IMR-90 (cell line): ENCODE data around the gene PCGF2. TPM values are rescaled to one million over a fixed set of nuclear protein-coding genes. Genes with fewer than 3 reads are reported as not detected.
A peak's percentile ranks its signal among the peaks of the same experiment; 100 is the strongest.

Experiments used
- ATAC-seq: fragments of 200-7000 bp; cut with Tn5 transposase; 2 replicates; pipeline ENCODE4 v1.9.1; 2020; ENCODE audit warnings: low read depth, mild to moderate bottlenecking, moderate library complexity
- BruUV-seq: library from RNA; stranded (reverse); fragments of 400-500 nt; replicated peaks from 2 replicates; lab custom pipeline; 2021; lab: Mats Ljungman, UMichigan
- CTCF ChIA-PET: fragments of 300-600 bp; formaldehyde crosslinking; extraction: SDS; loops from one replicate; lab custom pipeline; 2021; ENCODE audit warnings: antibody characterized with exemption; lab: Yijun Ruan, JAX
- POLR2A ChIA-PET: fragments of 300-600 bp; sonication (Branson Sonifier 250); formaldehyde crosslinking; loops from one replicate; lab custom pipeline; 2022; ENCODE audit warnings: antibody characterized with exemption; ENCODE audit not compliant: unreplicated experiment; lab: Charles Lee
- DNase-seq: peaks from one replicate; pipeline ENCODE4 v3.0.0; 2013
- H2AFZ ChIP-seq: replicated peaks from 2 replicates; pipeline ENCODE3; 2013; ENCODE audit warnings: low read length, mild to moderate bottlenecking; ENCODE audit not compliant: poor library complexity
- H2AK5ac ChIP-seq: 2 replicates; pipeline ENCODE4 v1.6.1; 2013; ENCODE audit warnings: low read depth, low read length, inconsistent platforms
- H2AK9ac ChIP-seq: replicated peaks from 2 replicates; pipeline ENCODE3; 2013; ENCODE audit warnings: mild to moderate bottlenecking, low read depth, low read length, moderate library complexity; ENCODE audit not compliant: poor library complexity
- H2BK120ac ChIP-seq: 2 replicates; pipeline ENCODE4 v1.6.1; 2013; ENCODE audit warnings: low read depth, low read length, inconsistent platforms
- H2BK15ac ChIP-seq: 3 replicates; pipeline ENCODE4 v1.6.1; 2013; ENCODE audit warnings: low read depth, low read length, inconsistent platforms
- H2BK20ac ChIP-seq: 2 replicates; pipeline ENCODE4 v1.6.1; 2013; ENCODE audit warnings: low read depth, mild to moderate bottlenecking, inconsistent platforms, low read length, moderate library complexity
- H2BK5ac ChIP-seq: 2 replicates; pipeline ENCODE4 v1.6.1; 2013; ENCODE audit warnings: mild to moderate bottlenecking, low read depth, low read length, inconsistent platforms; ENCODE audit not compliant: poor library complexity, severe bottlenecking
- H3K14ac ChIP-seq: replicated peaks from 2 replicates; pipeline ENCODE4 v1.6.1; 2013; ENCODE audit warnings: low read depth, low read length, inconsistent platforms
- H3K18ac ChIP-seq: 2 replicates; pipeline ENCODE4 v1.6.1; 2013; ENCODE audit warnings: low read depth, low read length, control low read depth
- H3K23ac ChIP-seq: 2 replicates; pipeline ENCODE4 v1.6.1; 2013; ENCODE audit warnings: low read depth, low read length, inconsistent platforms
- H3K27ac ChIP-seq: 2 replicates; pipeline ENCODE4 v1.5.1; 2013; ENCODE audit warnings: mild to moderate bottlenecking, control low read depth, low read length; ENCODE audit not compliant: insufficient read depth
- H3K27me3 ChIP-seq: 2 replicates; pipeline ENCODE4 v1.6.1; 2013; ENCODE audit warnings: low read length; ENCODE audit not compliant: control insufficient read depth, insufficient read depth
- H3K36me3 ChIP-seq: 2 replicates; pipeline ENCODE4 v1.6.1; 2013; ENCODE audit warnings: low read length, mixed read lengths; ENCODE audit not compliant: control insufficient read depth, insufficient read depth
- H3K4ac ChIP-seq: 2 replicates; pipeline ENCODE4 v1.6.1; 2013; ENCODE audit warnings: low read depth, low read length, inconsistent platforms
- H3K4me1 ChIP-seq: 2 replicates; pipeline ENCODE4 v1.6.1; 2013; ENCODE audit warnings: low read length, mixed read lengths; ENCODE audit not compliant: control insufficient read depth, insufficient read depth
- H3K4me2 ChIP-seq: 2 replicates; pipeline ENCODE4 v1.6.1; 2013; ENCODE audit warnings: low read depth, mild to moderate bottlenecking, control low read depth, low read length, moderate library complexity
- H3K4me3 ChIP-seq: 2 replicates; pipeline ENCODE4 v1.5.1; 2013; ENCODE audit warnings: low read depth, mild to moderate bottlenecking, control low read depth, low read length, moderate library complexity; ENCODE audit not compliant: insufficient read depth
- H3K56ac ChIP-seq: 2 replicates; pipeline ENCODE4 v1.6.1; 2013; ENCODE audit warnings: low read length, inconsistent platforms; ENCODE audit not compliant: insufficient read depth; ENCODE audit errors: extremely low read depth
- H3K79me1 ChIP-seq, 2 experiments: 2 replicates each; pipeline ENCODE4 v1.6.1; 2013; ENCODE audit warnings: low read length in 2 of 2, inconsistent platforms in 1 of 2, low read depth in 1 of 2
- H3K9ac ChIP-seq: 2 replicates; pipeline ENCODE4 v1.6.1; 2013; ENCODE audit warnings: low read depth, low read length, control low read depth
- H3K9me1 ChIP-seq: 2 replicates; pipeline ENCODE4 v1.6.1; 2013; ENCODE audit warnings: low read length, inconsistent platforms; ENCODE audit not compliant: insufficient read depth
- H3K9me3 ChIP-seq: 2 replicates; pipeline ENCODE4 v1.6.1; 2013; ENCODE audit warnings: low read length; ENCODE audit not compliant: control insufficient read depth, insufficient read depth
- H4K20me1 ChIP-seq: 2 replicates; pipeline ENCODE4 v1.6.1; 2013; ENCODE audit warnings: low read length, inconsistent platforms; ENCODE audit not compliant: insufficient read depth
- H4K5ac ChIP-seq: 2 replicates; pipeline ENCODE4 v1.6.1; 2013; ENCODE audit warnings: mild to moderate bottlenecking, low read depth, low read length, control low read depth
- H4K8ac ChIP-seq, 2 experiments: 2 replicates each; pipeline ENCODE4 v1.6.1; 2013; ENCODE audit warnings: low read depth in 2 of 2, low read length in 2 of 2, control low read depth in 1 of 2, inconsistent platforms in 1 of 2
- H4K91ac ChIP-seq: 2 replicates; pipeline ENCODE4 v1.6.1; 2013; ENCODE audit warnings: low read depth, low read length, inconsistent platforms; ENCODE audit not compliant: insufficient read depth
- BHLHE40 ChIP-seq: fragments of 150-350 bp; IDR thresholded peaks from 2 replicates; pipeline ENCODE4 v1.6.1; 2016; ENCODE audit warnings: mild to moderate bottlenecking, low read depth, low read length
- CEBPB ChIP-seq: IDR thresholded peaks from 2 replicates; pipeline ENCODE4 v1.6.1; 2012; ENCODE audit warnings: low read depth, low read length, improper control_type of control experiment
- CHD1 ChIP-seq: IDR thresholded peaks from 2 replicates; pipeline ENCODE4 v1.6.1; 2012; ENCODE audit warnings: low read depth, low read length, improper control_type of control experiment
- CTCF ChIP-seq: conservative IDR thresholded peaks from 2 replicates; pipeline ENCODE4 v1.5.1; 2012; ENCODE audit warnings: mild to moderate bottlenecking, low read depth, low read length, improper control_type of control experiment
- FOS ChIP-seq: fragments of 150-350 bp; IDR thresholded peaks from 2 replicates; pipeline ENCODE4 v1.6.1; 2016; ENCODE audit warnings: low read depth, low read length
- MAFK ChIP-seq: IDR thresholded peaks from 2 replicates; pipeline ENCODE4 v1.6.1; 2012; ENCODE audit warnings: low read depth, low read length, improper control_type of control experiment
- MAZ ChIP-seq: IDR thresholded peaks from 2 replicates; pipeline ENCODE4 v1.6.1; 2012; ENCODE audit warnings: low read depth, mild to moderate bottlenecking, low read length, improper control_type of control experiment, moderate library complexity, borderline replicate concordance
- MXI1 ChIP-seq: IDR thresholded peaks from 2 replicates; pipeline ENCODE4 v1.6.1; 2012; ENCODE audit warnings: low read depth, mild to moderate bottlenecking, low read length, moderate library complexity, borderline replicate concordance
- NFE2L2 ChIP-seq: fragments of 150-350 bp; IDR thresholded peaks from 2 replicates; pipeline ENCODE4 v1.6.1; 2016; ENCODE audit warnings: low read depth, mild to moderate bottlenecking, low read length
- RAD21 ChIP-seq: IDR thresholded peaks from 2 replicates; pipeline ENCODE4 v1.6.1; 2012; ENCODE audit warnings: low read length, improper control_type of control experiment
- RCOR1 ChIP-seq: IDR thresholded peaks from 2 replicates; pipeline ENCODE4 v1.6.1; 2012; ENCODE audit warnings: mild to moderate bottlenecking, low read length, improper control_type of control experiment; ENCODE audit not compliant: insufficient replicate concordance
- SMC3 ChIP-seq: fragments of 150-350 bp; IDR thresholded peaks from 2 replicates; pipeline ENCODE4 v1.6.1; 2016; ENCODE audit warnings: low read depth, mild to moderate bottlenecking, antibody characterized with exemption, low read length, moderate library complexity
- WGBS, 2 experiments: methylation state at CpG; one replicate each; pipeline versions ENCODE4 v1.1.5 to v1.1.7; 2013; ENCODE audit warnings: missing lambda C conversion rate in 2 of 2; ENCODE audit not compliant: insufficient read length in 1 of 2; ENCODE audit errors: extremely low coverage in 2 of 2; 5-methylcytosine and 5-hydroxymethylcytosine counted together
- dilution Hi-C: fragments of 300-500 bp; cut with HindIII; formaldehyde crosslinking; loops from one replicate; pipeline ENCODE4 v1.14.3; 2018; ENCODE audit warnings: low sequenced_read_pairs; ENCODE audit not compliant: unreplicated experiment
- in situ Hi-C: fragments of 300-500 bp; cut with MboI; formaldehyde crosslinking; loops from 3 replicates; pipeline ENCODE4 v1.14.3; 2019; ENCODE audit warnings: low sequenced_read_pairs, inconsistent platforms, mixed read lengths
- intact Hi-C: fragments of 100-400 bp; cut with micrococcal nuclease; formaldehyde crosslinking; loops from 2 replicates; pipeline ENCODE4 v1.10.0; 2022
- polyA plus RNA-seq, 3 experiments: library from polyadenylated mRNA; depleted of rRNA; stranded (reverse); fragments of >200 nt; gene quantifications; 2 replicates each; pipeline ENCODE4 v1.2.3, GENCODE V29; 2012; ENCODE audit warnings: low replicate concordance in 1 of 3
- total RNA-seq: library from RNA; depleted of rRNA; stranded (reverse); fragments of >200 nt; gene quantifications from 2 replicates; pipeline ENCODE4 v1.2.3, GENCODE V29; 2012

Gene PCGF2
- total and polyA plus RNA-seq, 2 of the 4 experiments (the other 2 are of a cell fraction): 1.1 to 18.2 TPM

DNA sequence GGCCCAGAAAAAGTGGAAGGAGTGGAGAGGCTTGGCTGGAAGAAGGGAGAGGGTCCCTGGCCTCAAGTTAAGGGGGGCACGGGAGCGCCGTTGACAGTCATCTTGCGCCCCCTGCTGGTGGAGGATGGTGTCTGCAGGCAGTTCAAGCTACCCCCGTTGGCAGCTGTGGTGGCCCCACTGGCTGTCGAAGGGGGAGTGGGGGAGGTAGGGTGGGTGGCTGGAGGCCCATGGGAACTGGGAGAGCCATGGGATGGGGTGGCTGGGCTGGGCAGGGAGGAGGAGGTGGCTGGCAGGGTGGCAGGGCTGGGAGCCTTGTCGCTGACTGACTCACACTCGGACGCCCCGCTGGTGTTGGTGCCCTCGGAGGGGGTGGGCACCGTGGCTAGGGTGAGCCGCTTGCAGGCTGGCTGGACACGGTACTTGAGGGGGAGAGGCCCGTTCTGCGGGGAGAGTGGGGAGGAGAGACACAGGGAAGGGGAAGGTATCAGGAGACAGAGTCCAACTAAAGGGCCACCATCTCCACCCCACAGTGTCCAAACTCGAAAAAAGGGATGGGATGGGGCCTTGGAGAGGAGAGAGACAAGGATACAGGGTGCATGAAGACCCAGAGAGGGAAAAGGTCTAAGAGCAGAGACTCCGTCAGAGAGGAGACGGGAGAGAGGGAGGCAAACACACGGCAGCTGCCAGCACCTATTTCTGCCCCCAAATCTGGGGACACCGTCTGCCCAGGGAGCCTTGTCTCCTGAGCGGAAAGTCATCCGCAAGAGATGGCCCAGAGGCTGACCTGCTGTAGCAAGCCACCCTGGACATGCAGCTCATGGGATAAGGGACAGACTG is 12.8 kb downstream of the PCGF2 start:
- CTCF ChIA-PET: interaction anchor here (0.6 to 3.0 kb wide), 3 partner anchors 14 to 72 kb away, joined by 3 to 8 read pairs (median 4); no protein-coding TSS in a partner anchor
- dilution Hi-C loops (no loop called here), in situ Hi-C loops (no loop called here), intact Hi-C loops (loop anchor here (2.0 kb wide), 1 partner anchor 59 kb away; no protein-coding TSS in a partner anchor)
- ATAC-seq (peak; percentile 48), DNase-seq (no peak)
- Histone ChIP-seq H2BK15ac (no peak overlapping the region), H3K79me1 (peaks cover 10 to 76% of the 10 kb centered on the region in 2 experiments; a peak in 3 of 4 replicates), H2AFZ (peak overlapping the region; percentile 53), H3K27me3 (no peaks in the 10 kb centered on the region), H3K23ac (no peak overlapping the region), H3K14ac (no peak overlapping the region), H4K8ac (no peak overlapping the region), H3K4me3 (no peak overlapping the region), H4K20me1 (peaks cover 52% of the 10 kb centered on the region), H3K18ac (no peak overlapping the region), H2BK120ac (no peak overlapping the region), H3K4me1 (peaks cover 13% of the 10 kb centered on the region), H2BK20ac (no peak overlapping the region), H2AK9ac (peak overlapping the region; percentile 59), H3K36me3 (peaks cover 58% of the 10 kb centered on the region), H3K27ac (no peak overlapping the region), H3K4ac (no peak overlapping the region), H4K91ac (no peak overlapping the region), H3K9me3 (no peaks in the 10 kb centered on the region), H3K9ac (no peak overlapping the region), H4K5ac (no peak overlapping the region), H3K4me2 (no peak overlapping the region), H3K56ac (no peak overlapping the region), H2BK5ac (no peak overlapping the region), H3K9me1 (no peaks in the 10 kb centered on the region), H2AK5ac (no peak overlapping the region)
- TF ChIP-seq SMC3 (peak; percentile 59), MAZ (no peak; the same call in 1 of the 2 replicates), CTCF (peak; percentile 76), RCOR1 (no peak), CHD1 (no peak), MXI1 (no peak), BHLHE40 (no peak), RAD21 (peak; percentile 74), NFE2L2 (no peak), MAFK (no peak), CEBPB (no peak), FOS (no peak)
- BruUV-seq: TSS peak; percentile 83
- WGBS, 2 experiments: 98% methylated on average over 6 of the region's 23 CpGs; no CpG with 5 or more reads in 1 of the 2 experiments
- POLR2A ChIA-PET: interaction anchor here (0.6 kb wide), 1 partner anchor 386 kb away, joined by 5 read pairs; no protein-coding TSS in a partner anchor
